T-helper 1 cell (primary cell): Measurements from ENCODE around the gene EIF3I.

Source experiments
- DNase-seq, 5 donors: peaks; one replicate each; pipeline ENCODE4 v3.0.0-alpha.2; 2012 to 2020

EIF3I gene

DNA sequence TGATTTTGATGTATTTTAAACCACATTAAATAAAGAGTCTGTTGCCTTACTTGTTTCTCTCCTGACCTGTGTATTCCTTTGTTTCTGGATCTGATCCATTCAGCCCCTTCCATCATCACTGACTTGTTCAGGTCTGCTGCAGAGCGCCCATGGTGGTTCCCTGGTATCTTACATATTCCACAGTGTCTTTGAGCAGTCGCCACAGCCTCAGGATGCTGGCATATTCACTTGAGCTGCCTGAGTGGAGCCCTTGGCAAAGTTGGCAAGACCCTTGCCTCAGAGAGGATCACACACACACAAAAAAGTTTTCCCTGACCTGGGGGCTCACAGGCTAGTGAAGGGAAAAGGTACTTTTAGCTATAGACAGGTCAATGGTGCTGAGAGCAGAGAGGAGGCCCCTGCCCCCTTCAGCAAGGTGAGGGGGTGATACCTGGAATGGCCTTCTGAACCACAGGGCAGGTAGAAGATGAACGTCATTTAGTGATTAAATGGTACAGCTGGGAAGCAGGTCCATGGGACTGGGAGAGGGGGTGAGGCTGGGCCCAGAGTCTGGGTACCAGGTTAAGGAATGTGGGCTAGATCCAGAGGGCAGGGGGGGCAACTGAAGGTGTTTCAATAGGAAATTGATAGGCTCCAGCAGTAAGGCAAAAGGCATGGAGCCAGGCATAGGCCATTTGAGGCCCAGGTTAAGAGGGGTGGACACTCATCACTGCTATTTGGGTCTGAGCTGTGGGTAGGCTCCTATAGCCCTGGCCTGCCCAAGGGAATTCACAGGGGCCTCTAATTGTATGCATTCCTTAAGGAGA, 23.8 kb upstream of the EIF3I start:
- no peak for DNase-seq

- DNase-seq: no peak
Measured at GRCh38 chr1:32199043-32199716, 23.0 kb upstream of the EIF3I start.

GRCh38 chr1:32199717-32200072, 22.5 kb upstream of the EIF3I start:
- no peak for DNase-seq

DNA sequence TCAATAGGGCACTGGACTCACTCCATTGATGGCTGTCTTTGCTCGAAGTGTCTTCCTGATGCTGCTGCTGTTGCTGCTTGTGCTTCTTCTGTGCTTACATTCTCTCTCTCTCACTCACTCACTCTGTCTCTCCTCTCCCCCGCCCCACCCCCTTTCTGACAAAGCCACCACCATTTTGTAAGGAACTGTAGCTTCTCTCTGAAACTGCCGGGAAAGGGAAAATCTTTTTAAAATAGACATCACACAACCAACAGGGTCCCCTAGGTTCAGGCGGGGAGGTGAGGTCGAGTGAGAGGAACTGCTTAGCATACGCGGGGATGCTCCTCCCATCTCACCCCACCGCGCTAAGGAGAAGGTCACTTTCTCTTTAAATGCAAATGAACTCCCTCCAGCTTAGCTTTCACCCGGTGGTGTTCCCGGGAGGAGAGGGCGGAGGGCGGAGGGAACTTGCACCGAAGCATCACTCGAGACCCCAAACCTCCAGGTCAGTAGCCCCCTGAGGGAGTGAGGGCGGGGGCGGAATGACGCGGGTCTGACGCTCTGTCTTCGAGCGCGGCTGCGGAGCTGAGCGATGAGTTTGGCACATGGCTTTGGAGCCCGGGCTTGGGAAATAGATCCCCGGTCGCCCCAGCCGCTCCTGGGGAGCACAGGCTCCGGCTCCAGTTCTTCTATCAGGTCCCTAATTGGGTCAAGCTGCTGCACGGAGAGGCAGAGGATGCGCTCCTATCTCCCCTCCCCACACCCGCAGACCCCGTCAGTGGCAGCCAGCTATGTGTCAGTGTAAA, 21.8 kb upstream of the EIF3I start, which contains the start of gene CCDC28B:
Gene CCDC28B (plus strand): TSS at position 370 of the 785 bp plus-strand sequence. CDS start 1,341 bp downstream, outside the sequence.
- peak in 4 of 5 donors; percentile 27 to 54 (median 42) for DNase-seq

DNA sequence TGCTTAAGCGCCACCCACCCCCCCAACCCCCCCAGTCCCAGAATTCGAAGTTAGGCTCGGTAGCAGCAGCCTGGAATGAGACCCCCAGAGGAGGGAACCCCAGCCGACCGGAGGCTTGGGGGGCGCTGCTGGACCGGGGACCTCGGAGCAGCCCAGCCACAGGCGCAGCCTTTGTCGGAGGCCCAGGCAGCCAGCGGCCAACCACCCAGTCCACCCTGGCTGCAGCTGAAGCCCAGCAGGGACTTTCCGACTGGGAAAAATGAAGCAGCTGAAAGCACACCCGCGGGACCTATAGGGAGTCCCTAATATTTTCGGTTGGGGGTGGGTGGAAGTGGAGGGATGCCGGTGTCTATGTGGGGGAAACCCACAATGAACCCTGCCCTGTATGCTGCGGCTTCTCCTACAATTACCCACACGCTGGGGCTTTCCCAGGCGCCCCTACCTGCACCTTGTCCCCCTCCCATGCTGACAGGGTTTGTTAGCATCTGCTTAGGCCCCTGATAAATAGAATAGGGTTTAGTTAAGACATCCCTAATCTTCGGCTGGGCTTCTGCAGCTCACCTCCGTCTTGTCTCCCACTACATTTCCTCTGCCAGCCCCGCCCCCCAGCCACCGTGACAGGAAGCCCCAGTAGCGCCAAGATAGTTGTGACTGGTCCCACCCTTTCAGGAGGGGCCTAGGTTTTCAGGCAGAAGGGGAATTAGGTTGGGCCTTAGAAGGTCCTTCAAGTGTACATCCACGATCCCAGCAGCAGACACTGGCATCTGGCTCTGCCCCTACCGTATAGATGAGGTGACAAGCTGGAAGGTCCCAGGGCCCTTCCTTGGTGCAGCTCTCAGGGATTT, 21.0 kb upstream of the EIF3I start:
- peak; percentile 56 to 76 (median 65) for DNase-seq

GRCh38 chr1:32204943-32205361, 17.3 kb upstream of the EIF3I start:
- no peak for DNase-seq

DNA sequence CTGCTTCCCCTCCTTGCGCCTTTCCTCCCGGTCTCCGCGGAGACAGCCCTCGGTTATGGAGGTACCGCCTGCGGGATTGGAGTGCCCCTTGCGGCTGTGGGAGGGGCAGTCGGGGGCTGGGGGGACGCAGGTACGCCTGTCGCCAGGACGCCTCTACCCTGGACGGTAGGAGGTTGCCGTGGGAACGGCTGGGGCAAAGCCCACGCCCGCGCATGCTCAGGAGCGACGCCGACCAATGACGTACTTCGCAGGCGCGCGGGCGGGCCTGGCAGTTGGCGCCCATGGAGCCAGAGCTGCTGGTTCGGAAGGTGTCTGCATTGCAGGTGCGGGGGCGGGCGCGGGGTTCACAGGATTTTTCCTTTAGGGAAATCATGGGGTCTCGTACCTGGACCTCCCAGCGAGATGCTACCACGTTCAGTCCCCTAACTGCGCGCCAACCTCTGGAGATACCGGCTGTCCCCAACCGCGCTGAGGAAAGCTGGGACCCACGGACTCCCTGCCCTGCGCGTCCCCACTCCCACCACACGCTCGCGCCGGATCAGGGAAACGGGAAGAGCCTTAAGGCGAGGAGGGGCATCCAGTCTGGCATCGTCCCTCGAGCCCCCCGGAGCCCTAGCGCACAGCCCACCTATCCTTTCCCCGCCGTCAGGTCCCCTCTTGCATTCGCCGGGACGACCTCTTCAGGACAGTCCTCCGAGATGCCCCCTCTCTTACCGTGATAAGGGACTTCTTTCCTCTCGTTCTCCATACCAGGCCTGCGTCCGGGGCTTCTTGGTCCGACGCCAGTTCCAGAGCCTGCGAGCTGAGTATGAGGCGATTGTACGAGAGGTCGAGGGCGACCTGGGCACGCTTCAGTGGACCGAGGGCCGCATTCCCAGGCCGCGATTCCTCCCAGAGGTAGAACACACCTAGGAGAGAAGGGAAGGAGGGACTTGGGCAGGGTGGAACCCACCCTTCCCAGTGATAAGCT, 16.5 kb upstream of the EIF3I start, which contains the start of gene IQCC:
Gene IQCC (plus strand): TSS at position 271 of the 970 bp plus-strand sequence. CDS start 11 bp downstream, at position 282.
- peak; percentile 76 to 86 (median 82) for DNase-seq

- DNase-seq: no peak
Measured at GRCh38 chr1:32208469-32208868, 13.7 kb upstream of the EIF3I start.

DNA sequence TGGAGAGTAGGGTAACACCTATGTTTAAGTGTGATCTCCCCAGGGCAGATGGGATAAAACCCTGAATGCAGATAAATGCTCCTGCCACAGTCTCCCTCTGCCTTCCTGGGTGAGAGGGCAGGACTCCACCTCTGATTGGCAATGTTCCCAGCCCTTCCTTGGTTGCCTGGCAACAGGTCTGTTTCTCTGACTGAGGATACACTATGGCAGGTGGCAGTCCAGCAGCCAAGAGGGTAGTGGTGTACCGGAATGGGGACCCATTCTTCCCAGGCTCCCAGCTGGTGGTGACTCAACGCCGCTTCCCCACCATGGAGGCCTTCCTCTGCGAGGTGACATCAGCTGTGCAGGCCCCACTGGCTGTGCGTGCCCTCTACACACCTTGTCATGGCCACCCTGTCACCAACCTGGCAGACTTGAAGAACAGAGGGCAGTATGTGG, 13.3 kb upstream of the EIF3I start, which contains the start of gene DCDC2B:
Gene DCDC2B (plus strand): TSS at position 199 of the 438 bp plus-strand sequence. CDS start 5 bp downstream, at position 204.
- DNase-seq: no peak

- peak in 4 of 5 donors; percentile 29 to 64 (median 44) for DNase-seq
Measured at GRCh38 chr1:32215629-32216480, 6.4 kb upstream of the EIF3I start.

GRCh38 chr1:32216566-32216965, 5.6 kb upstream of the EIF3I start:
- DNase-seq: no peak

- DNase-seq: no peak
Measured at GRCh38 chr1:32219022-32219421, 3.2 kb upstream of the EIF3I start.

DNA sequence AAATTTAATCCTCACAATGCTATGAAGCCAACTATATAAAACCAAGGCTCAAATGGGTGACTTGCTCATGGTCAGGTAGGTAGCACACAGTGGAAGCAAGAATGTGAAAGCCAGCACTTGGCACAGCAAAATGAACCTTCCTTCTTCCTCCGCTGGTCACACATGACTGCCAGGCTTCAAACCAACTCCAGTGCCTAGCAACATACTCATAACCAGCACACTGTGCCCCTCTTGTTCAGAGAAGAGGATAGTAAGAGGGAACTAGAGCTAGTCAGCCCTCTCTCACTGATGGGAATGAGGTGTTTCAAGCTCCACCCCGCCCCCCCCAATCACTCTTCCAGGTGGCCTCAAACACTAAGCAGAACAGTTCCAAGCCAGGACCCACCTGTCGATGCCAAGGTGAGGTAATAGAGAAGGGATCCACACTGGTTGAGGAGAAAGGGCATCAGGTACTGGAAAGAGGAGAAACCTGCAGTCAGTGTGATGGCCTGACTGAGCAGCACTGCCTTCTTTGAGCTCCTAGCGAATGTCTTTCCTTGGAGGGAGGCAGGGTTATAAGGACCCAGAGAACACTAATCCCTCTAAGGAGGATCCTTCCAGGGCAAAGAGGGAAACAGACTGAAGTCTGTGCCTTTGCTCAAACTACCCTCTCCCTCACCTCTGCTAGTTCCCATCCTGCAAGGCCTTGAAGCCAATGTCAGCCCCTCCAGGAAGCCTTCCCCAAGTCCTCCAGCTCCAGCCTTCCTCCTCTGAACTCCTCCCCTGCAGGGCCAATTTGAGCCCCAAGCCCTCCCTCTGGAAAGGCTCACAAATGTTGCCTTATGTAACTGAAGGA, 1.2 kb upstream of the EIF3I start:
- DNase-seq: no peak

- no peak for DNase-seq
Measured at GRCh38 chr1:32221581-32221979, 627 bp upstream of the EIF3I start.

DNA sequence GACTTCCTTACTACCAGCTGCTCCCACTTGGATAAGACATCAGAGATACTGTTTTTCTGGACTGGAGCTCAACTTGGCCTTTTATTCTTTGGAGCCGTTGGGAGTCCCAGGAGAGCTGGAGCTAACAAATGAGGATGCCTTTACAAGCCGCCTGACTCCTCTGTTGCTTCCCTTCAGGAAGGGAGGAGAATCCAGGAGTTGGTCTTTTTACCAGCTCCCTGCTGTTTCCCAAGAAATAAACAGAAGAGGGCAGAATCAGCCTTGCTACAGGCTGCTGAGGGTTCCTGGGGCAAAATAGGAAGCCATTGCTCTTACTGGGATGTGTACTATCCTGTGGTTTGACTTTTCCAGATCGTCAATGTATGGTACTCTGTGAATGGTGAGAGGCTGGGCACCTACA, 1.5 kb downstream of the EIF3I start:
- DNase-seq: no peak

DNA sequence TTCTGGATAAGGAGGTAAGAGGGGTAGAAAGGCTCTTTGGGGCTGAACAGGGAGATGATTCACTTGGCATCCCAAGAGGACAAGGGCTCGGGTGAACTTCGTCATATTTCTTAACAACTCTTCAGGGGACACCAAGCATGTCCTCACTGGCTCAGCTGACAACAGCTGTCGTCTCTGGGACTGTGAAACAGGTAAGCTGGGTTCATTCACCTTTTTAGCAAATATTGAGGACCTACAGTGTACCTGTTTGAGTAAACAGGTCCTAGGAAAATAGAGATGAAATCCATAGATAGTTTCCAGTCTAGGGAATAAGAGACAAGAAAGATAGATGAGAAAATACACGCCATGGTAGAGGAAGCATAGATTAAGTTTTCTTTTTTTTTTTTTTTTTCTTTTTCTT, 2.1 kb downstream of the EIF3I start:
- DNase-seq: no peak

DNA sequence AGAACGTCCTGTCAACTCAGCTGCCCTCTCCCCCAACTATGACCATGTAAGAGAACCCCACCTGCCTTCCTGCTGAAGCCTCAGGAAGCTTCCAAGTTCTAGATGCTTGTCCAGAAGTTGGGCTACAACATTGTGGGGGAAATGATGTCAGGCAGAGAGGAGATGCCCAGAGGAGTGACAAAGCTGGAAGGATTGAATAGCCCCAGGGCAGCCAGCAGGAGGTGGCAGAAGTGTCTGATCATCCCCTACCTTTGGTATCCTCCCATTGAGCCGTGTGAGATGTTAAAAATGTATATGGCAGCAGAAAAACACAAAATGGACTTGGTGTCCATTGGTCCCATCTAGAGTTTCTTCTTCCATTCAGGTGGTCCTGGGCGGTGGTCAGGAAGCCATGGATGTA, 6.6 kb downstream of the EIF3I start:
- no peak for DNase-seq

DNA sequence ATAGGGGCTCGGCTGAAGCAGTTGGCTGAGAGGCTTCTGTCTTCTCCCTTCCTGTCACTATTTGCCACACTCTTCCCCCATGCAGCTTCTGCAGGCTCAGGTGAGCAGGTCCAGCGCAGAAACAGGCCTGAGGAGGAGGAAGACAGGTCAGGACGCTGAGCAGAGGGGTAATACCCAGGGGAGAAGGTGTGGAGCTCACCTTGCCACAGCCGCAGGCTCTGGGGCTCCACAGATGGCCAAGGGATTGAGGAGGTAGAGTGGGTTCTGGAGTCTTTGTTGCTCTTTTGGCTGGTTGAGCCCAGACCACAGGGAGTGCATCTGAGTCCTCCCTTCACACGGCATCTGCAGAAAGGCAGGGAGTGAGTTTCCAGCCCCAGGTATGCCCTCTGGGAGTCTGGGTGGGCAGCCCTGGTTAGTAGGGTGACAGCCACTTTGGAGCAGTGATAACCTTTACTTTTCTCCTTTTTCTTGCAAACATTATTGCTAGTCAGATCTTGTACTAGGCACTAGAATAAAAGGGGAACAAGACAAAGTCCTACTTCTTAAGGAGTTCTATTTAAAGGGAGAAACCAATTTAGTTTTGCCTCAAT, 9.7 kb downstream of the EIF3I start:
- no peak for DNase-seq
